ENCODE results near the gene NOM1. TPM values are rescaled to one million over a fixed set of nuclear protein-coding genes. Genes with fewer than 3 reads are reported as not detected.
"Not testable (repeated sequence)": the region's sequence is repeated elsewhere in the genome, so short reads cannot be mapped to it uniquely, and the experiment has no call there.

NOM1 gene
- total and polyA plus RNA-seq, 5 experiments from 2014 or later = 2.2 to 40.1 (median 7.2) TPM

DNA sequence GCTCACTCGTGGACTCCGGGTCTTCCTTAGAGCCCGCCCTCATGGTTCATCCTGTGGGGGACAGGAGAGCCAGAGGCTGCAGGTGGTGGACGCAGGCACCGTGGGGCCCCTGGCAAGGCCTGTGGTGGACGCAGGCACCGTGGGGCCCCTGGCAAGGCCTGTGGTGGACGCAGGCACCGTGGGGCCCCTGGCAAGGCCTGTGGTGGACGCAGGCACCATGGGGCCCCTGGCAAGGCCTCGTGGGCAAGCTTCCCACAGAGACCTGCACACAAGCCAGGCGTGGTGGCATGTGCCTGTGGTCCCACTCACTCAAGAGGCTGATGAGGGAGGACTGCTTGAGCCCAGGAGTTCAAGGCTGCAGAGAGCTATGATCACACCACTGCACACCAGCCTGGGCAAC is 23.7 kb upstream of the NOM1 start:
- ATAC-seq, H3K27me3 Mint-ChIP-seq: not testable (repeated sequence)

GRCh38 chr7:156927571-156928405 is 21.7 kb upstream of the NOM1 start:
- Mint-ChIP-seq H3K27ac (peak overlapping the region in 6 of 10 donors; percentile 28 to 80 (median 50)), H3K27me3 (peaks cover 0 to 8% (median 2%) of the 10 kb centered on the region in 5 donors), H3K9me3 (peaks cover 0 to 4% (median 0%) of the 10 kb centered on the region in 9 donors), H3K36me3 (no peaks in the 10 kb centered on the region), H3K4me1 (peaks cover 18 to 43% (median 27%) of the 10 kb centered on the region in 4 donors), H3K4me3 (no peak overlapping the region)
- ATAC-seq (no peak), DNase-seq (no peak)
- POLR2A ChIA-PET = no interaction called here

More for the DNA sequence above, 23.7 kb upstream of the NOM1 start:
- H3K4me1 Mint-ChIP-seq = peaks cover 22 to 54% (median 41%) of the 10 kb centered on the region in 4 donors
- POLR2A ChIA-PET = interaction anchor here (1.3 kb wide), 1 partner anchor 33 kb away, joined by 3 read pairs; the partner anchor contains the start of gene LMBR1
- not testable (repeated sequence) for H3K4me3 Mint-ChIP-seq, H3K36me3 Mint-ChIP-seq, DNase-seq, H3K9me3 Mint-ChIP-seq
- H3K27ac Mint-ChIP-seq = peak overlapping the region in 1 of 10 donors; percentile 5

- ATAC-seq (no peak), DNase-seq (no peak)
- peaks cover 0 to 6% (median 1%) of the 10 kb centered on the region in 5 donors for H3K27me3 Mint-ChIP-seq
- H3K9me3 Mint-ChIP-seq = peaks cover 0 to 1% (median 0%) of the 10 kb centered on the region in 9 donors
- H3K4me1 Mint-ChIP-seq = peaks cover 16 to 37% (median 22%) of the 10 kb centered on the region in 4 donors
- POLR2A ChIA-PET = interaction anchor here (0.6 kb wide), 1 partner anchor 332 kb away, joined by 3 read pairs; no protein-coding TSS in a partner anchor
- H3K27ac Mint-ChIP-seq = peak overlapping the region in 4 of 10 donors; percentile 28 to 53 (median 46)
- H3K4me3 Mint-ChIP-seq = no peak overlapping the region
- H3K36me3 Mint-ChIP-seq = no peaks in the 10 kb centered on the region
These were observed 21.1 kb upstream of the NOM1 start for GRCh38 chr7:156928406-156928747.

GRCh38 chr7:156929789-156930539 is 19.5 kb upstream of the NOM1 start:
- Mint-ChIP-seq H3K9me3 (no peaks in the 10 kb centered on the region), H3K27ac (peak overlapping the region in 7 of 10 donors; percentile 26 to 83 (median 75)), H3K4me1 (peaks cover 8 to 25% (median 13%) of the 10 kb centered on the region in 4 donors), H3K4me3 (peak overlapping the region in 1 of 10 donors; percentile 44), H3K27me3 (peaks cover 0 to 7% (median 1%) of the 10 kb centered on the region in 5 donors), H3K36me3 (no peaks in the 10 kb centered on the region)
- ATAC-seq (peak; percentile 85 to 88), DNase-seq (peak in 4 of 10 donors; percentile 24 to 51 (median 36))
- POLR2A ChIA-PET = no interaction called here

DNA sequence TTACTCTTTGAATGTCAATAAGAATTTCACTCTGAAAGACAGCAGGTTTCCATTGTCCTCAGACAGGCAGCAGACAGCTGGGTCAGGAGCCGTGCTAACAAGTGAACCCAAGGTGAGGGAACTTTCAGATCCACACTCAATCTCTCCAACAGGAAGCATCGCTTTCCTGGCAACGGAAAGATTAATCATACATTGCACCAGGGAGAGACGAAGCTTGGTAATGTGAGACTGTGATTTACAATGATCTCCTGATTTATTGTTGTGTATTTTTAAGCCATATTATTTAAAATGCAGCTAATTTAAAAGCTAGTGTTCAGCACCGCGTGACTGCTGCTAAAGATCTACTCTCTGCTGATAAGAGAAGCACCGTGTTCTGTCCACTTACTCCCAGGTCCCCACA is 17.5 kb upstream of the NOM1 start:
- Mint-ChIP-seq H3K4me1 (peaks cover 7 to 25% (median 12%) of the 10 kb centered on the region in 4 donors), H3K4me3 (no peak overlapping the region), H3K27me3 (peaks cover 0 to 7% (median 4%) of the 10 kb centered on the region in 5 donors), H3K9me3 (no peaks in the 10 kb centered on the region), H3K27ac (peak overlapping the region in 1 of 10 donors; percentile 1), H3K36me3 (no peaks in the 10 kb centered on the region)
- no peak for ATAC-seq
- no peak for DNase-seq
- POLR2A ChIA-PET = interaction anchor here (1.1 kb wide), 1 partner anchor 12 kb away, joined by 3 read pairs; no protein-coding TSS in a partner anchor

GRCh38 chr7:156935250-156935649 is 14.3 kb upstream of the NOM1 start:
- peaks cover 2 to 21% (median 9%) of the 10 kb centered on the region in 5 donors for H3K27me3 Mint-ChIP-seq
- peaks cover 0 to 2% (median 1%) of the 10 kb centered on the region in 4 donors for H3K4me1 Mint-ChIP-seq
- no peaks in the 10 kb centered on the region for H3K9me3 Mint-ChIP-seq
- DNase-seq (no peak), ATAC-seq (no peak)
- H3K27ac Mint-ChIP-seq = peak overlapping the region in 1 of 10 donors; percentile 77
- POLR2A ChIA-PET = interaction anchor here (1.0 kb wide), 1 partner anchor 8 kb away, joined by 3 read pairs; no protein-coding TSS in a partner anchor
- no peak overlapping the region for H3K4me3 Mint-ChIP-seq
- H3K36me3 Mint-ChIP-seq = no peaks in the 10 kb centered on the region

- H3K27me3 Mint-ChIP-seq = peaks cover 2 to 33% (median 18%) of the 10 kb centered on the region in 5 donors
- H3K4me1 Mint-ChIP-seq, POLR2A ChIA-PET, H3K27ac Mint-ChIP-seq, H3K9me3 Mint-ChIP-seq, ATAC-seq, DNase-seq, H3K36me3 Mint-ChIP-seq, H3K4me3 Mint-ChIP-seq: not testable (repeated sequence)
These were observed 12.7 kb upstream of the NOM1 start for GRCh38 chr7:156936766-156937165.

GRCh38 chr7:156940421-156941122 is 8.9 kb upstream of the NOM1 start:
- H3K27ac Mint-ChIP-seq = no peak overlapping the region
- H3K36me3 Mint-ChIP-seq = no peaks in the 10 kb centered on the region
- H3K9me3 Mint-ChIP-seq = peaks cover 0 to 2% (median 0%) of the 10 kb centered on the region in 9 donors
- POLR2A ChIA-PET = no interaction called here
- H3K27me3 Mint-ChIP-seq = peaks cover 2 to 65% (median 36%) of the 10 kb centered on the region in 5 donors
- DNase-seq = no peak
- H3K4me1 Mint-ChIP-seq = peaks cover 0 to 11% (median 1%) of the 10 kb centered on the region in 4 donors
- peak overlapping the region in 1 of 10 donors; percentile 15 for H3K4me3 Mint-ChIP-seq
- ATAC-seq = no peak

DNA sequence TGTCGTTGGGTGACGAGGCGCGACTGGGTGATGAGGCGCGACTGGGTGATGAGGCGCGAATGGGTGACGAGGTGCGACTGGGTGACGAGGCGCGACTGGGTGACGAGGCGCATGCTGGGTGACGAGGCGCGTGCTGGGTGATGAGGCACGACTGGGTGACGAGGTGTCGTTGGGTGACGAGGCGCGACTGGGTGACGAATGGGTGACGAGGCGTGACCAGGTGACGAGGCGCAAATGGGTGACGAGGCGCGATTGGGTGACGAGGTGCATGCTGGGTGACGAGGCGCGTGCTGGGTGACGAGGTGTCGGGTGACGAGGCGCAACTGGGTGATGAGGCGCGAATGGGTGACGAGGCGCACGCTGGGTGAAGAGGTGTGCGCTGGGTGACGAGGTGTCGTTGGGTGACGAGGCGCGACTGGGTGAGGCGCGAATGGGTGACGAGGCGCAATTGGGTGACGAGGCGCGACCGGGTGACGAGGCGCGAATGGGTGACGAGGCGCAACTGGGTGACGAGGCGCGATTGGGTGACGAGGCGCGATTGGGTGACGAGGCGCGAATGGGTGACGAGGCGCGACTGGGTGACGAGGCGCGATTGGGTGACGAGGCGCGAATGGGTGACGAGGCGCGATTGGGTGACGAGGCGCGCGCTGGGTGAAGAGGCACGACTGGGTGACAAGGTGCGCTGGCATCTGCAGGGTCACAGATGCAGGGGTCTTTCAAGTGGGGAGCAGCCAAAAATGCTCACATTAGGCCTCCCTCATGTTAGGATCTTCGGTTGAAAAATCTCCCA is 7.9 kb upstream of the NOM1 start:
- no peak for ATAC-seq
- DNase-seq = no peak
- Mint-ChIP-seq H3K4me1 (peaks cover 0 to 11% (median 1%) of the 10 kb centered on the region in 4 donors), H3K27me3 (peaks cover 0 to 69% (median 36%) of the 10 kb centered on the region in 5 donors), H3K9me3 (peaks cover 0 to 2% (median 0%) of the 10 kb centered on the region in 9 donors), H3K4me3 (no peak overlapping the region), H3K36me3 (no peaks in the 10 kb centered on the region), H3K27ac (peak overlapping the region in 3 of 10 donors; percentile 22 to 77 (median 35))
- POLR2A ChIA-PET = no interaction called here

DNA sequence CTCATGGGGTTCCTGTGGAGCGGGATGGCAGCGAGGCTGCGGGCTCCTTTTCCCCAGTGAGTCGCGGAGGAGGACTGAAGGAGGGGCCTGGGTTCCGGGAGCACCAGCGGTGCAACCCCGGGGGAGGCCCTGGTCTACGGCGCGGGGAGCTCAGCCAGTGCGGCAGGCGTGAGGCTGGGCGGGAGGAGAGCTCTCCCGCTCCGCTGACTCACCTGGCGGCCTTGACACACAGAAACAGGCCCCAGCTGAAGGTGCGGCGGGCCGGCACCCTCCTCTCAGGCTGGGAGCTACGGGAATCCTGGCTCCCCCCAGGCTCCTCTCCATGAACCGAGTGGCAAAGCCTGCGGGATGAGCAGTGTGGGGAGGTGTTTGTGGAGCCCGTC is 6.8 kb upstream of the NOM1 start:
- POLR2A ChIA-PET = interaction anchor here (1.1 to 1.3 kb wide), 3 partner anchors 8 to 49 kb away, joined by 3 read pairs; partner anchors contain the start of gene LMBR1
- DNase-seq (peak in 1 of 10 donors; percentile 14), ATAC-seq (peak; percentile 56 to 81)
- peak overlapping the region in 2 of 10 donors; percentile 27 to 33 for H3K27ac Mint-ChIP-seq
- H3K36me3 Mint-ChIP-seq = no peaks in the 10 kb centered on the region
- H3K4me3 Mint-ChIP-seq = peak overlapping the region in 6 of 10 donors; percentile 10 to 71 (median 48)
- H3K27me3 Mint-ChIP-seq = peaks cover 0 to 66% (median 35%) of the 10 kb centered on the region in 5 donors
- H3K4me1 Mint-ChIP-seq = peaks cover 0 to 11% (median 1%) of the 10 kb centered on the region in 4 donors
- H3K9me3 Mint-ChIP-seq = peaks cover 0 to 2% (median 0%) of the 10 kb centered on the region in 9 donors

Data from naive thymus-derived CD8-positive, alpha-beta T cell (primary cell).